ENCODE data around the gene VCX2. TPM values are rescaled to one million over a fixed set of nuclear protein-coding genes. Genes with fewer than 3 reads are reported as not detected.
"Not testable (repeated sequence)": the region's sequence is repeated elsewhere in the genome, so short reads cannot be mapped to it uniquely, and the experiment has no call there.

The VCX2 gene
- total RNA-seq, 1 experiment from 2014 or later: not detected

GRCh38 chrX:8138252-8138651 lies 32.8 kb downstream of the VCX2 start:
- DNase-seq (ENCODE audit: low read depth, low spot score): no peak
- in situ Hi-C loops (cut with HindIII; ENCODE audit: low pct_unique_long_range_greater_than_20kb, low sequenced_read_pairs): no loop called here

GRCh38 chrX:8126648-8127047 lies 44.4 kb downstream of the VCX2 start:
- in situ Hi-C loops (cut with HindIII; ENCODE audit: low pct_unique_long_range_greater_than_20kb, low sequenced_read_pairs): no loop called here
- DNase-seq (ENCODE audit: low read depth, low spot score): no peak

- no peak for DNase-seq (ENCODE audit: low read depth, low spot score)
- in situ Hi-C loops (cut with HindIII; ENCODE audit: low pct_unique_long_range_greater_than_20kb, low sequenced_read_pairs): no loop called here
These were observed 45.0 kb downstream of the VCX2 start for GRCh38 chrX:8126092-8126491.

GRCh38 chrX:8125566-8125965 lies 45.5 kb downstream of the VCX2 start:
- DNase-seq (ENCODE audit: low read depth, low spot score): no peak
- in situ Hi-C loops (cut with HindIII; ENCODE audit: low pct_unique_long_range_greater_than_20kb, low sequenced_read_pairs): no loop called here

GRCh38 chrX:8122538-8122937 lies 48.5 kb downstream of the VCX2 start:
- DNase-seq (ENCODE audit: low read depth, low spot score): no peak
- in situ Hi-C loops (cut with HindIII; ENCODE audit: low pct_unique_long_range_greater_than_20kb, low sequenced_read_pairs): no loop called here

- in situ Hi-C loops (cut with HindIII; ENCODE audit: low pct_unique_long_range_greater_than_20kb, low sequenced_read_pairs); DNase-seq (ENCODE audit: low read depth, low spot score): not testable (repeated sequence)
These were observed 49.7 kb downstream of the VCX2 start for GRCh38 chrX:8121391-8121790.

Small RNA genes lying within 50 kb of the gene (small RNA-seq; reads per million reads assigned to genes)
- 0 to 0.19 reads per million in 2 experiments for gene MIR651

Other genes with a start within 250 kb of the VCX2 start
- gene PNPLA4, start 243.9 kb downstream of the VCX2 start, total RNA-seq (2014; rRNA removed; shearing (Covaris generic)): 23.3 and 38.6 TPM in 2 replicates

All from SK-MEL-5 (cell line).